Dedifferentiated amniotic fluid mesenchymal stem cell (primary cell): ENCODE measurements around the gene HPCAL4.

Experiments used
- DNase-seq: peaks from one replicate; pipeline ENCODE4 v3.0.0-alpha.2; 2016; ENCODE audit errors: extremely low spot score

HPCAL4 gene

GRCh38 chr1:39691383-39692151, at the start of gene HPCAL4:
TSS of gene HPCAL4 (minus strand) at chr1:39691433. CDS start at chr1:39684603, 6,830 bp downstream.
- no peak for DNase-seq

- DNase-seq, result peak; percentile 88
Measured at GRCh38 chr1:39738622-39739366, 47.6 kb upstream of the HPCAL4 start, which contains the start of gene PPIE. TSS of gene PPIE (plus strand) at chr1:39738882. CDS start at chr1:39738901, 19 bp downstream.

GRCh38 chr1:39737546-39738169, 46.4 kb upstream of the HPCAL4 start:
- DNase-seq, result no peak

- no peak for DNase-seq
Measured at GRCh38 chr1:39735731-39736130, 44.5 kb upstream of the HPCAL4 start.

- no peak for DNase-seq
Measured at GRCh38 chr1:39733161-39733560, 41.9 kb upstream of the HPCAL4 start.

- no peak for DNase-seq
Measured at GRCh38 chr1:39732730-39733129, 41.5 kb upstream of the HPCAL4 start.

GRCh38 chr1:39729842-39730241, 38.6 kb upstream of the HPCAL4 start:
- no peak for DNase-seq

- no peak for DNase-seq
Measured at GRCh38 chr1:39729030-39729429, 37.8 kb upstream of the HPCAL4 start.

- DNase-seq, result no peak
Measured at GRCh38 chr1:39727932-39728317, 36.7 kb upstream of the HPCAL4 start.

- no peak for DNase-seq
Measured at GRCh38 chr1:39727221-39727931, 36.1 kb upstream of the HPCAL4 start.

GRCh38 chr1:39726600-39726999, 35.4 kb upstream of the HPCAL4 start:
- no peak for DNase-seq

- DNase-seq, result no peak
Measured at GRCh38 chr1:39722495-39722894, 31.3 kb upstream of the HPCAL4 start.

- no peak for DNase-seq
Measured at GRCh38 chr1:39721664-39722063, 30.4 kb upstream of the HPCAL4 start.

- peak; percentile 78 for DNase-seq
Measured at GRCh38 chr1:39720094-39720999, 29.1 kb upstream of the HPCAL4 start.

- no peak for DNase-seq
Measured at GRCh38 chr1:39717809-39718208, 26.6 kb upstream of the HPCAL4 start.

GRCh38 chr1:39713557-39713956, 22.3 kb upstream of the HPCAL4 start:
- no peak for DNase-seq

- DNase-seq, result no peak
Measured at GRCh38 chr1:39711966-39712340, 20.7 kb upstream of the HPCAL4 start.

GRCh38 chr1:39711104-39711965, 20.1 kb upstream of the HPCAL4 start:
- DNase-seq, result no peak

- no peak for DNase-seq
Measured at GRCh38 chr1:39707506-39707905, 16.3 kb upstream of the HPCAL4 start.

- DNase-seq, result no peak
Measured at GRCh38 chr1:39704757-39705156, 13.5 kb upstream of the HPCAL4 start.
